ENCODE data around the gene PCBP3. TPM values are rescaled to one million over a fixed set of nuclear protein-coding genes. Genes with fewer than 3 reads are reported as not detected.

Gene PCBP3
- total RNA-seq, 1 donor from 2014 or later, result 8.2 TPM

DNA sequence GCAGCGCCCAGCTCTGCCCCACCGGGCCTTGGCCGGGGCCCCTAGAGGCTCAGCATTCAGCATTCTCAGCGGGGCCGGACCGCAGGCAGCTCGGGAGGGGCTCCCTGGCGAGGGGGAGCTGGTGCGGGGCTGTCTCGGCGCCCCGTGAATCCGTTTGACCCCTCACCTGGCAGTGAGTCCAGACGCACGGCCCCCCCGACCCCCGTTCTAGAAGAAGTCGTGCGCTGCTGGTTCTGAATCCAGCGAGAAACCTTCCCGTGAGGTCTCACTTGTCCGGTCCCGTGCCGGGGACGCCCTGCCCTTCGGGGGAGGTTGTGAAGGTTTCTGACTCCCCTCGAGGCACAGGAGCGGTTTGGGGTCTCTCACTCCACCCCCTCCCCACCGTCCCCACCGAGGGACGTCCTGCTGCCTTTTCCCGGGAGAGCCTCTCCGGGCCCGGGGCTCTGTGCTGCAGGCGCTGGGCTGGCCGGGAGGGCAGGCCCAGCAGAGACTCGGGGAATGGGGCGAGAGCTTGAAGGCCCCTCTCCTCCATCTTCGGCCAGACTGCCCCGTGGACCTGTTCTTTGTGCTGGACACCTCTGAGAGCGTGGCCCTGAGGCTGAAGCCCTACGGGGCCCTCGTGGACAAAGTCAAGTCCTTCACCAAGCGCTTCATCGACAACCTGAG lies 338.7 kb downstream of the PCBP3 start:
- Mint-ChIP-seq H3K4me3 (peak overlapping the region; percentile 39), H3K36me3 (ENCODE audit: low read depth) (no peaks in the 10 kb centered on the region), H3K27ac (no peak overlapping the region), H3K9me3 (no peaks in the 10 kb centered on the region), H3K4me1 (ENCODE audit: low read depth) (no peaks in the 10 kb centered on the region), H3K27me3 (ENCODE audit: insufficient read depth) (peaks cover 20% of the 10 kb centered on the region)
- no peak for DNase-seq (ENCODE audit: low spot score)
- intact Hi-C loops (cut with micrococcal nuclease), result no loop called here

DNA sequence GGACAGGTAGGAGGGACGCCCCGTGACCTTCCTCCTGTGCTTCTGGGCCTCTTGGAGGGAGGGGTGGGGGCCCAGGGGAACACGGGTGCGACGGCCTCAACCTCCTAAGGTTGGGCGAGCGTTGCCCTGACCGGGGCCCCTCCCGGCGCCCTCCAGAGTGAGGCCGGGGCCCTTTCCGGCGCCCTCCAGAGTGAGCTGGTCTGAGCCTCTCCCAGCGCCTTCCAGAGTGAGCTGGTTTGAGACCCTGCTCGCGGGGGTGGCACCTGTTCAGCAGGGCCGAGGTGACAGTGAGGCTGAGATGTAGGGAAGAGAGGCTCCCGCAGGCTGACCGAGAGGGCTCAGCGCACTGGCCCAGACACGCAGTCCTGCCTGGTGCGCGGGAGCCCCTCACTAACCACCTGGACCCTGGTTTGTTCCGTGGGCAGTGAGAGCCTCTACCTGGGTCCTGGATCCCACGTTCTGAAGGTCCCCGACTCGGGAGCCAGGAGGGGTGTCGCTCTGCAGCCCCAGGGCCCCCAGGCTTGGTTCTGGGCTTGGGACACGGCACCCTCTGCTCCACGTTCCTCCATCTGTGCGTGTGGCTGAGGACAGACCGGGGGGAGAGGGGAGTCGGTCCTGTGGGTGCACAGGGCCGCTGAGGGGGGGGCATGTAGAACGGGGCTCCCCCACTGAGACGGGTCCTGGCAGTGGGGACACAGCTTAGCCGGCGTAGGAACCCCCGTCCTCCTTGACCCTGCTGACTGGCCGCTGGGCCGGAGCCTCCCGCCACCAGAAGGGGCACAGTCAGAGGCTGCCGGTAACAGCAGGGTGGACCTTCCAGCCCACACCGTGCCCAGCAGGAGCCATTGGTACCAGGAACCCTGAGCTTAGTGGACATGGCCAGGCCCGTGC lies 339.5 kb downstream of the PCBP3 start:
- intact Hi-C loops (cut with micrococcal nuclease), result no loop called here

DNA sequence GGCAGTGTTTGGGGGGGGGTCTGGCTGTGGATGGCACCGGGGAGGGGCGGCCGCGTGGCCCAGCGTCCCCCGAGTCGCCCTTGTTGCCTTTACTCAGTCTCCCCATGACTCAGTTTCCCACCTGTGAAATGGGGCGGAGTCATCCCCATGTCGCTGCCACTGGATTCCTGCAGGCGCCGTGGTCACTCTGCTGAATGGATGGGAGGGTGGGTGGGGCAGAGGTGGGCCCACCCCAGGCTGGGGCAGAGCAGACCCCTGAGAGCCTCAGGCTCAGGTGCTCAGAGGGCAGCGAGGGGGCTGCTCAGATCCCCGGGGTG lies 340.1 kb downstream of the PCBP3 start:
- H3K27ac Mint-ChIP-seq, result no peak overlapping the region
- H3K27me3 Mint-ChIP-seq (ENCODE audit: insufficient read depth), result peaks cover 16% of the 10 kb centered on the region
- intact Hi-C loops (cut with micrococcal nuclease), result no loop called here
- H3K4me3 Mint-ChIP-seq, result no peak overlapping the region
- no peak for DNase-seq (ENCODE audit: low spot score)
- H3K4me1 Mint-ChIP-seq (ENCODE audit: low read depth), result no peaks in the 10 kb centered on the region
- no peaks in the 10 kb centered on the region for H3K36me3 Mint-ChIP-seq (ENCODE audit: low read depth)
- no peaks in the 10 kb centered on the region for H3K9me3 Mint-ChIP-seq

More for the DNA sequence above, 339.5 kb downstream of the PCBP3 start:
- no peaks in the 10 kb centered on the region for H3K36me3 Mint-ChIP-seq (ENCODE audit: low read depth)
- no peaks in the 10 kb centered on the region for H3K4me1 Mint-ChIP-seq (ENCODE audit: low read depth)
- no peak overlapping the region for H3K27ac Mint-ChIP-seq
- DNase-seq (ENCODE audit: low spot score), result no peak
- no peaks in the 10 kb centered on the region for H3K9me3 Mint-ChIP-seq
- peaks cover 20% of the 10 kb centered on the region for H3K27me3 Mint-ChIP-seq (ENCODE audit: insufficient read depth)
- peak overlapping the region; percentile 39 for H3K4me3 Mint-ChIP-seq

DNA sequence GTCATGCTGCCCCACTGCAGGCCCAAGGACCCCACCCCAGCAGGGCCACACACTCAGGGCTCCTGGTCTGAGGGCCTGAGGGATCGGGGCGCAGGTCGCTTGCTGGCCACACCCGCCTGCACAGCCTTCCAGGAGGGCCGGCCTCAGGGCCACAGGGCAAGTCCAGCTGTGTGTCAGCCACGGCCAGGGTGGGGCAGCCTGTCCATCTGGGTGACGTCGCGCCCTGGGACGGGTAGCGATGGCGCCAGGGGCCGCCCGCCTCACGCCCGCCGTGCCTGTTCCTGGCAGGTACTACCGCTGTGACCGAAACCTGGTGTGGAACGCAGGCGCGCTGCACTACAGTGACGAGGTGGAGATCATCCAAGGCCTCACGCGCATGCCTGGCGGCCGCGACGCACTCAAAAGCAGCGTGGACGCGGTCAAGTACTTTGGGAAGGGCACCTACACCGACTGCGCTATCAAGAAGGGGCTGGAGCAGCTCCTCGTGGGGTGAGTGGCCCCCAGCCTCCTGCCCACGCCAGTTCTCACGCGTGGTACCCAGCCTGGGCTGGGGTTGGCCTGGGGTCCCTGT lies 340.5 kb downstream of the PCBP3 start:
- H3K4me1 Mint-ChIP-seq (ENCODE audit: low read depth), result no peaks in the 10 kb centered on the region
- DNase-seq (ENCODE audit: low spot score), result no peak
- no peaks in the 10 kb centered on the region for H3K9me3 Mint-ChIP-seq
- peaks cover 15% of the 10 kb centered on the region for H3K27me3 Mint-ChIP-seq (ENCODE audit: insufficient read depth)
- no peak overlapping the region for H3K27ac Mint-ChIP-seq
- intact Hi-C loops (cut with micrococcal nuclease), result no loop called here
- no peak overlapping the region for H3K4me3 Mint-ChIP-seq
- H3K36me3 Mint-ChIP-seq (ENCODE audit: low read depth), result no peaks in the 10 kb centered on the region

DNA sequence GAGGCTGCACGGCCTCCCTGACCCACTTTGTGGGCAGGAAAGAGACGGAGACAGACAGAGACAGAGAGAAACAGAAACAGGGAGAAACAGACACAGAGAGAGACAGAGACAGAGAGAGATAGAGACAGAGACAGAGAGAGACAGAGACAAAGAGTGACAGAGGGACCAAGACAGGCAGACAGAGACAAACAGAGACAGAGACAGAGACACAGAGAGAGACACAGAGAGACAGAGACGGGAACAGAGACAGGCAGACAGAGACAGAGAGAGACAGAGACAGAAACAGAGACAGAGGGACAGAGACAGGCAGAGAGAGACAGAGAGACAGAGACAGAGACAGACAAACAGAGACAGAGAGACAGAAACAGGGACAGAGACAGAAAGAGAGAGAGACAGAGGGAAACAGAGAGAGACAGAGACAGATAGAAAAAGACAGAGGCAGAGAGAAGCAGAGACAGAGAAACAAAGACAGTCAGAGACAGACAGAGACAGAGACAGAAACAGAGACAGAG lies 341.1 kb downstream of the PCBP3 start:
- peaks cover 15% of the 10 kb centered on the region for H3K27me3 Mint-ChIP-seq (ENCODE audit: insufficient read depth)
- no peaks in the 10 kb centered on the region for H3K4me1 Mint-ChIP-seq (ENCODE audit: low read depth)
- H3K9me3 Mint-ChIP-seq, result no peaks in the 10 kb centered on the region
- H3K36me3 Mint-ChIP-seq (ENCODE audit: low read depth), result no peaks in the 10 kb centered on the region
- DNase-seq (ENCODE audit: low spot score), result no peak
- H3K27ac Mint-ChIP-seq, result no peak overlapping the region
- H3K4me3 Mint-ChIP-seq, result peak overlapping the region; percentile 42
- intact Hi-C loops (cut with micrococcal nuclease), result no loop called here

DNA sequence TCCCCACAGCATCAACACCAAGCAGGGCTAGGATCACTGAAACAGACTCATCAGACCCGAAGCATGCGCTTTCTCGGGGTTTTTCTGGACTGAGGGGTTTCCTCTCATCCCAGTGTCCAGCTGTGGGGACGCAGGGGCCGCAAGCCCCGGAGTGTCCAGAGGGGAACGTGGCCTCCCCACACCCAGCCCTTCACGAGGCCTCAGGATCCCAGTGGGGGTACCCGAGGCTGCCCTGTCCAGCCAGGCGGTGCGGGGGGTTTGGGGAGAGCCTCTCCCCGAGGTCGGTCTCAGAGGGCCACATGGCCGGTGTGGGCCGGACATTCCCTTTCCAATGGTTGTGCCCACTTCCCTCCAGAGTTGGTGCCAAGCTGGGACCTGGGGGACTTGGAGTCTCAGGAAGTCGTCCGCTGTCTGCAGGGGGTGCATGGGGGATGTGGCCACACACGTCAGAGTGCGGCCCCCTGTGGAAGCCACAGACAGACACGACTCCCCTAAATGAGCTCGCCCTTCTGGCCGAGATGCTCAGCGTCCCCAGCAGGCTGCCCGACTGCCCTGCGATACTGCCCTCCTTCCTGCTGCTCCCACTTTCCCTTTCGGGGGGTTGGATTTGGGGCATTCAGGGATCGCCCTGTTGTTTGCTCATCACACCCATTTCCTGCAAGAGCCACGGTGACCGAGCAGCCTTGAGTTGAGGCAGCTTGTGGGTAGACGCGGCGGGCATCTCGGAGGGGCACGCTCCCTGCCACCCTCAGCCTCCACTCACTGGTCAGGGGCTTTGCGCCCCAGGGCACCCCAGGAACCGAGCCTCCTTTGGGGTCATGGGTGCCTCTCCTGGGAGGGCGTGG lies 342.2 kb downstream of the PCBP3 start:
- no peak overlapping the region for H3K27ac Mint-ChIP-seq
- H3K4me1 Mint-ChIP-seq (ENCODE audit: low read depth), result no peaks in the 10 kb centered on the region
- H3K9me3 Mint-ChIP-seq, result no peaks in the 10 kb centered on the region
- H3K36me3 Mint-ChIP-seq (ENCODE audit: low read depth), result no peaks in the 10 kb centered on the region
- intact Hi-C loops (cut with micrococcal nuclease), result no loop called here
- no peak overlapping the region for H3K4me3 Mint-ChIP-seq
- peaks cover 15% of the 10 kb centered on the region for H3K27me3 Mint-ChIP-seq (ENCODE audit: insufficient read depth)
- DNase-seq (ENCODE audit: low spot score), result no peak

DNA sequence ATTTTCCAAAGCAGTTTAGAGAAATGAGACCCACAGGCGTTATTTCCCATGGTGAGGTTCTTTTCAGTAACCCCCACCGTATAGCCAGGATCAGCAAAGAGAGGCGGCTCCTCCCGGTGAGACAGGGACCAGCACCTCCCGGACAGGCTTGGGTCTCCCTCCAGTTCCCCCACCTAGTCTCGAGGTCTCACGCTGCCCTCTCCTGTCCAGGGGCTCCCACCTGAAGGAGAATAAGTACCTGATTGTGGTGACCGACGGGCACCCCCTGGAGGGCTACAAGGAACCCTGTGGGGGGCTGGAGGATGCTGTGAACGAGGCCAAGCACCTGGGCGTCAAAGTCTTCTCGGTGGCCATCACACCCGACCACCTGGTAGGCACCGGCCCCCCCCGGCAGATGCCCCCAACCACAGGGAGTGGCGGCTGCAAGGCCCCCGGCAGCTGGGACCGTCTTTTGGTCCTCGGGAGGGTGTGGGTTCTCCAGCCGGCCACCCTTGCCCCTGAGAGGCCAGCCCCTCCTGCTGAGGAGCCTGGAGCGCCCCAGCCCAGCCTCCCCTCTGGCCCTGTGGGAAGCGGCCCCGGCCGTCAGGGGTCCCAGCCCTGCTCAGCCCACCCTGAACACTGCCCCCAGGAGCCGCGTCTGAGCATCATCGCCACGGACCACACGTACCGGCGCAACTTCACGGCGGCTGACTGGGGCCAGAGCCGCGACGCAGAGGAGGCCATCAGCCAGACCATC lies 343.0 kb downstream of the PCBP3 start:
- DNase-seq (ENCODE audit: low spot score), result no peak
- Mint-ChIP-seq H3K9me3 (no peaks in the 10 kb centered on the region), H3K36me3 (ENCODE audit: low read depth) (no peaks in the 10 kb centered on the region), H3K27ac (no peak overlapping the region), H3K4me1 (ENCODE audit: low read depth) (no peaks in the 10 kb centered on the region), H3K4me3 (no peak overlapping the region), H3K27me3 (ENCODE audit: insufficient read depth) (peaks cover 15% of the 10 kb centered on the region)
- intact Hi-C loops (cut with micrococcal nuclease), result no loop called here

DNA sequence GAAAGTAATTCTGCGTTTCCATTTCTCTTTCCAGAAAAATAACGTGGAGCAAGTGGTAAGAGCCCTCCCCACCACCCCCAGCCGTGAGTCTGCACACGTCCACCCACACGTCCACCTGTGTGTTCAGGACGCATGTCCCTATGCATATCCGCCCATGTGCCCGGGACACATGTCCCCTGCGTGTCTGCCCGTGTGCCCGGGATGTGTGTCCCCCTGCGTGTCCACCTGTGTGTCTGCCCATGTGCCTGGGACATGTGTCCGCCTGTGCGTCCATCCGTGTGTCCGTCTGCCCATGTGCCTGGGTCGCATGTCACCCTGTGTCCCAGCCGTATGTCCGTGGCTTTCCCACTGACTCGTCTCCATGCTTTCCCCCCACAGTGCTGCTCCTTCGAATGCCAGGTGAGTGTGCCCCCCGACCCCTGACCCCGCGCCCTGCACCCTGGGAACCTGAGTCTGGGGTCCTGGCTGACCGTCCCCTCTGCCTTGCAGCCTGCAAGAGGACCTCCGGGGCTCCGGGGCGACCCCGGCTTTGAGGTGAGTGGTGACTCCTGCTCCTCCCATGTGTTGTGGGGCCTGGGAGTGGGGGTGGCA lies 343.7 kb downstream of the PCBP3 start:
- no peak overlapping the region for H3K4me3 Mint-ChIP-seq
- intact Hi-C loops (cut with micrococcal nuclease), result no loop called here
- no peak for DNase-seq (ENCODE audit: low spot score)
- H3K27ac Mint-ChIP-seq, result no peak overlapping the region
- H3K4me1 Mint-ChIP-seq (ENCODE audit: low read depth), result no peaks in the 10 kb centered on the region
- peaks cover 13% of the 10 kb centered on the region for H3K27me3 Mint-ChIP-seq (ENCODE audit: insufficient read depth)
- no peaks in the 10 kb centered on the region for H3K36me3 Mint-ChIP-seq (ENCODE audit: low read depth)
- no peaks in the 10 kb centered on the region for H3K9me3 Mint-ChIP-seq

DNA sequence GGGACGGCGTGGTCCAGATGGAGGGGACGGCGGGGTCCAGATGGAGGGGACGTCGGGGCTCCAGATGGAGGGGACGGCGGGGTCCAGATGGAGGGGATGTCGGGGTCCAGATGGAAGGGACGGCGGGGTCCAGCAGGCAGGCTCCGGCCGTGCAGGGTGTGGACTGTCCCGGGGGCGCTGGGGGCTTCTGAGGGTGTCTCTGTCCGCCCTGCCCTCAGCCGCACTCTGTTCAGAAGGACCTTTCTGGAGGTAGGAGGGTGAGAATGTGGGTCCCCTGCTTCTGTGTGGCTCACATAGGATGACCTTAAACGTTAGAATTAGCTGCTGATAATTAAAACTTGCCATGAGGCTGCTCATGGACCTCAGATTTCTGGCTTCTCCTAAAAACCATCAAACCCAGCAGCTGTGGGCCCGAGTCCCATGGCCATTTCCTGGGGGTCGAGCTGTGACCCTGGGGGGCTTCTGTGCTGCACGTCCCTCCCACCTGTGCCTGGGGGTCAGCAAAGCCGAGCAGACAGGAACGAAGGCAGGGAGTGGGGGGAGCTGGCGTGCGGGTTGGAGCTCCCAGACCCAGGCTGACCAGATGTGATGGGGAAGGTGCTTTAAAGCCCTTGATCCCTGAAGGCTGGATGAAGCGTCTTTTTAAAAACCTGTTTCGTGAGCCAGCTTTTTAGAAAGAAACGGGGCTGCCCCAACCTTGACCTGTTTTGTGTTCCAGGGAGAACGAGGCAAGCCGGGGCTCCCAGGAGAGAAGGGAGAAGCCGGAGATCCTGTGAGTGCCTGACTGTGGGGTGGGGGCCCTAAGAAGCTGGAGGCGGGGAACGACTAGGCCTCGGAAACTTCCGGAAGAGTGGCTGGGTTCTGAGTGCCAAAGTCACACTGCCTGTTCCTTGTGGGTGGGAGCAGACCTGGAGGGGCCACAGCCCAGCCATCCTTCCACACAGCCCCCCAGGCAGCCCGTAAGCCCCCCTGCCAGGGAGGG lies 345.1 kb downstream of the PCBP3 start:
- intact Hi-C loops (cut with micrococcal nuclease), result no loop called here
- H3K9me3 Mint-ChIP-seq, result no peaks in the 10 kb centered on the region
- no peak overlapping the region for H3K4me3 Mint-ChIP-seq
- peaks cover 7% of the 10 kb centered on the region for H3K27me3 Mint-ChIP-seq (ENCODE audit: insufficient read depth)
- H3K36me3 Mint-ChIP-seq (ENCODE audit: low read depth), result no peaks in the 10 kb centered on the region
- H3K4me1 Mint-ChIP-seq (ENCODE audit: low read depth), result no peaks in the 10 kb centered on the region
- no peak overlapping the region for H3K27ac Mint-ChIP-seq
- DNase-seq (ENCODE audit: low spot score), result no peak

DNA sequence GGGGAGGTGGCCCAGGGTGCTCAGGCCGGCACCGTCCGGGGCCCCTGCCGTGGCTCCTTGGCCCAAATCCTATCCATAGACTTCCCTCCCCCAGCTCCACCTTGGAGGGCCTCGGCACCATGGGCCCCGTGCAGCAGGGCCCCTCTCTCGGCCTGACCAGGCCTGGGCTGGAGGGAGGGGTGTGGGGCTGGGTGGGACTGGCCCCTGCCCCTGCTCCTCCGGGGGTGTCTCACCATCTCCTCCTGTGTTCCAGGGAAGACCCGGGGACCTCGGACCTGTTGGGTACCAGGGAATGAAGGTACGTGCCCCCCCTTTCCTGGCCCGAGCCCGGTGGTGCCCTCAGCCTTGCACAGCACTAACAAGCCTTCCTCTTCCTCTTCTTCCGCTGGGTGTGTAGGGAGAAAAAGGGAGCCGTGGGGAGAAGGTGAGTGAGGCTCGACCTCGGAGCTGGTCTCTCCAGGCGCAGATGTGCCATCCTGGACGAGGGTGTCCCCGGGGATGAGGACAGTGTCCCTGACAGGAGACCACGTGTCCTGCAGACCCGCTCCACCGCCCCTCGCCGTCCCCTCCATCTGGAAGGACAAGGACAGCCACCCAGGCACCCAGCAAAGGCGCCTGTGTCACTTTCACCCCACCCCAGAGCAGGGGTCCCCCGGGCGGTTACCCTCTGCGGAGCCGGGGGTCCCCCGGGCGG lies 346.0 kb downstream of the PCBP3 start:
- Mint-ChIP-seq H3K36me3 (ENCODE audit: low read depth) (no peaks in the 10 kb centered on the region), H3K27ac (no peak overlapping the region), H3K4me3 (no peak overlapping the region), H3K27me3 (ENCODE audit: insufficient read depth) (peaks cover 6% of the 10 kb centered on the region), H3K9me3 (no peaks in the 10 kb centered on the region), H3K4me1 (ENCODE audit: low read depth) (no peaks in the 10 kb centered on the region)
- no peak for DNase-seq (ENCODE audit: low spot score)
- intact Hi-C loops (cut with micrococcal nuclease), result no loop called here

Measured in activated T-helper 1 cell treated with anti-CD3 and anti-CD28 coated beads, Interleukin-12 subunit alpha, Interleukin-12 subunit beta, Interleukin-2, Interleukin-4 antibody, amounts not matched to agents 30 ng/mL and 10 ng/mL and 1 ng/mL, durations not matched to agents 14 hours and 24 hours and 36 hours (primary cell).